Sigmoid colon (tissue), 7 donors: Measurements from ENCODE around the gene DOK5. TPM values are rescaled to one million over a fixed set of nuclear protein-coding genes. Genes with fewer than 3 reads are reported as not detected.
"Not testable (repeated sequence)": the region's sequence is repeated elsewhere in the genome, so short reads cannot be mapped to it uniquely, and the experiment has no call there.

Experiments used
- DNase-seq: peaks from one replicate; pipeline ENCODE4 v3.0.0-alpha.2; 2019
- H3K27ac ChIP-seq, 4 donors: fragments of 200-600 bp; sonication (generic); one replicate each; pipeline ENCODE4 v1.5.1; 2016 to 2019; ENCODE audit warnings: mild to moderate bottlenecking in 1 of 4
- H3K27me3 ChIP-seq, 3 donors: fragments of 200-600 bp; sonication (generic); one replicate each; pipeline ENCODE4 v1.5.1; 2019; ENCODE audit warnings: mild to moderate bottlenecking in 1 of 3
- H3K36me3 ChIP-seq, 4 donors: fragments of 200-600 bp; sonication (generic); one replicate each; pipeline ENCODE4 v1.5.1; 2016 to 2019
- H3K4me1 ChIP-seq, 4 donors: fragments of 200-600 bp; sonication (generic); one replicate each; pipeline ENCODE4 v1.5.1; 2017 to 2019
- H3K4me3 ChIP-seq, 4 donors: fragments of 200-600 bp; sonication (generic); one replicate each; pipeline ENCODE4 v1.5.1; 2017 to 2019; ENCODE audit warnings: mild to moderate bottlenecking in 2 of 4, moderate library complexity in 1 of 4
- H3K9me3 ChIP-seq, 4 donors: fragments of 200-600 bp in 3 of 4; sonication (generic) in 3 of 4; one replicate each; pipeline versions ENCODE4 v1.5.1 to v1.6.1; 2013 to 2019
- CTCF ChIP-seq, 4 experiments: fragments of 450-650 bp in 3 of 4; fragments of 200-600 bp in 1 of 4; IDR thresholded peaks; one replicate each; pipeline ENCODE4 v1.5.1; 2016 to 2019; ENCODE audit warnings: antibody characterized with exemption in 4 of 4, mild to moderate bottlenecking in 3 of 4, moderate library complexity in 2 of 4
- EP300 ChIP-seq, 4 donors: sonication (generic); formaldehyde crosslinking; IDR thresholded peaks; one replicate each; pipeline ENCODE4 v1.6.1; 2017; ENCODE audit warnings: antibody characterized with exemption in 4 of 4
- POLR2A ChIP-seq, 2 donors: fragments of 450-650 bp; IDR thresholded peaks; one replicate each; pipeline ENCODE4 v1.6.1; 2016; ENCODE audit warnings: antibody characterized with exemption in 2 of 2, mild to moderate bottlenecking in 2 of 2, moderate library complexity in 2 of 2
- POLR2AphosphoS5 ChIP-seq, 4 donors: sonication (generic); formaldehyde crosslinking; IDR thresholded peaks; one replicate each; pipeline ENCODE4 v1.6.1; 2017; ENCODE audit warnings: antibody characterized with exemption in 4 of 4
- WGBS, 2 donors: extraction: QIAGEN DNeasy Blood & Tissue Kit; methylation state at CpG; one replicate each; pipeline ENCODE4 v1.1.7; 2013; 5-methylcytosine and 5-hydroxymethylcytosine counted together
- intact Hi-C: fragments of 100-400 bp; cut with DNase I; formaldehyde crosslinking; loops from one replicate; pipeline ENCODE4 v1.15.1; 2023
- polyA plus RNA-seq, 3 donors: library from polyadenylated mRNA; stranded (reverse); fragments of 200-250 nt; gene quantifications; one replicate each; pipeline ENCODE4 v1.2.3, GENCODE V29; 2013
- total RNA-seq, 4 donors: library from RNA; depleted of rRNA; stranded (reverse); fragments of >200 nt; gene quantifications; one replicate each; pipeline ENCODE4 v1.1.0, GENCODE V29; 2016
- donor health status: healthy with polysubstance abuse.
- donor health status: Bipolar disorder and iron deficiency.
- donor health status: healthy.

DOK5 gene
- total and polyA plus RNA-seq, 7 donors = 0.32 to 5.0 (median 1.7) TPM; not detected in 1

- no peaks in the 10 kb centered on the region for H3K36me3 ChIP-seq
- H3K27me3 ChIP-seq = peaks cover 0 to 9% (median 4%) of the 10 kb centered on the region in 3 donors
- peaks cover 0 to 14% (median 12%) of the 10 kb centered on the region in 4 donors for H3K4me1 ChIP-seq
- WGBS, 2 donors = 22 to 38% methylated on average over 3 of the region's 3 CpGs
- H3K27ac ChIP-seq = no peak overlapping the region
- no peak for DNase-seq
- TF ChIP-seq EP300 (IDR thresholded peaks at IDR 0.05) = no peak
- TF ChIP-seq CTCF (IDR thresholded peaks at IDR 0.05) = no peak
- no peak for TF ChIP-seq POLR2A (IDR thresholded peaks at IDR 0.05)
- TF ChIP-seq POLR2AphosphoS5 (IDR thresholded peaks at IDR 0.05) = no peak
- H3K9me3 ChIP-seq = no peaks in the 10 kb centered on the region
- intact Hi-C loops = no loop called here
- H3K4me3 ChIP-seq = peak overlapping the region in 1 of 4 donors; percentile 67
These were observed 2.0 kb downstream of the DOK5 start for GRCh38 chr20:54477191-54477955.

DNA sequence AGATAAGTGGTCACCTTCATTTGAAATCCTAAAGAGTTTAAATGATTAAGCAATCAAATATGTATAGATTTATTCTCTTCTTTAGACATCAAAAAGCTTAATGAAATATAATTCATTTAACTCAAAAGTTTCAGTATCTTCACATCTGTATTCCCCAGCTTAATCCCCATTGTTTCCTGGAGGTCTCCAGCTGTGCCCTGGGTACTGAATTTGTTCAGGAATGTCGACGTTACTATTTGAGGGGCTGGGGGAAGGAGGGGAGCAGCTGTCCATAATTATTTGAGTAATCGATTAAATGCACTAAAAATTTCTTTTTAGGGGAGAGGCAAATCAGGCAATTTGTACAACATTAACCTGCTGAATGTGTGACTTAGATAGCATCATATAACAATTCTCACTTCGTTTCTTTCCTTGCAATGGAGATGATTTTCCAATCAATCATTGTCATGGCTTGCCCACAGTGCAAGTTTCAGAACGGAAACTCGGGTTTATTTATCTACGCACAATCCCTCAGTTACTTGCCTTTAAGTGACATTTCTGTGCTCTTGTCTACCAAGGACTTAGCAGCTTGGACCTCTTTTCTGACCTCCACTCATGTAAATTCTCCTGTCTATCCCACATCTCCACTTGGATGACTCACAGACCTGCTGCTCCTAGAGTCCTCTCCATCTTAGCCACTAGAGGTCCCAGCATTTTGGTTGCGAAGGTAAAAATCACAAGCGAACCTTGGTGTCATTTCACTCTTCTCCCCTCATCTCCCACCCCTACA, 3.9 kb downstream of the DOK5 start:
- Histone ChIP-seq H3K27ac (no peak overlapping the region), H3K4me3 (no peak overlapping the region), H3K9me3 (no peaks in the 10 kb centered on the region), H3K27me3 (peaks cover 0 to 9% (median 4%) of the 10 kb centered on the region in 3 donors), H3K36me3 (no peaks in the 10 kb centered on the region), H3K4me1 (peaks cover 0 to 14% (median 12%) of the 10 kb centered on the region in 4 donors)
- TF ChIP-seq POLR2AphosphoS5 (IDR thresholded peaks at IDR 0.05) = no peak
- TF ChIP-seq POLR2A (IDR thresholded peaks at IDR 0.05) = no peak
- no peak for TF ChIP-seq CTCF (IDR thresholded peaks at IDR 0.05)
- TF ChIP-seq EP300 (IDR thresholded peaks at IDR 0.05) = no peak
- intact Hi-C loops = no loop called here
- no peak for DNase-seq
- 48 to 49% methylated on average over 9 of the region's 9 CpGs for WGBS, 2 donors

GRCh38 chr20:54479937-54480336, 4.5 kb downstream of the DOK5 start:
- intact Hi-C loops, DNase-seq, H3K9me3 ChIP-seq, H3K27me3 ChIP-seq, H3K27ac ChIP-seq, H3K36me3 ChIP-seq, H3K4me3 ChIP-seq: not testable (repeated sequence)
- peaks cover 0 to 14% (median 12%) of the 10 kb centered on the region in 4 donors for H3K4me1 ChIP-seq
- 69 to 72% methylated on average over 7 of the region's 7 CpGs for WGBS, 2 donors

- Histone ChIP-seq H3K4me1 (peaks cover 0 to 8% (median 6%) of the 10 kb centered on the region in 4 donors), H3K27me3 (peaks cover 0 to 4% (median 4%) of the 10 kb centered on the region in 3 donors), H3K27ac (no peak overlapping the region), H3K9me3 (no peaks in the 10 kb centered on the region), H3K36me3 (no peaks in the 10 kb centered on the region), H3K4me3 (no peak overlapping the region)
- no peak for DNase-seq
- no peak for TF ChIP-seq POLR2AphosphoS5 (IDR thresholded peaks at IDR 0.05)
- WGBS, 2 donors = 93 to 94% methylated on average over 4 of the region's 4 CpGs
- intact Hi-C loops = no loop called here
These were observed 6.0 kb downstream of the DOK5 start for GRCh38 chr20:54481442-54481841.

- H3K4me3 ChIP-seq = no peak overlapping the region
- intact Hi-C loops = no loop called here
- H3K27ac ChIP-seq = no peak overlapping the region
- H3K36me3 ChIP-seq = no peaks in the 10 kb centered on the region
- no peak for DNase-seq
- 80 to 88% methylated on average over 8 of the region's 8 CpGs for WGBS, 2 donors
- no peaks in the 10 kb centered on the region for H3K9me3 ChIP-seq
- no peak for TF ChIP-seq POLR2A (IDR thresholded peaks at IDR 0.05)
- no peak for TF ChIP-seq CTCF (IDR thresholded peaks at IDR 0.05)
- TF ChIP-seq EP300 (IDR thresholded peaks at IDR 0.05) = no peak
- no peak for TF ChIP-seq POLR2AphosphoS5 (IDR thresholded peaks at IDR 0.05)
- no peaks in the 10 kb centered on the region for H3K27me3 ChIP-seq
- H3K4me1 ChIP-seq = no peaks in the 10 kb centered on the region
These were observed 10.2 kb downstream of the DOK5 start for GRCh38 chr20:54485631-54486030.
